Measurements from ENCODE around the gene ACVR2B.

- TF ChIP-seq EP300 (IDR thresholded peaks at IDR 0.05) (no peak), CTCF (IDR thresholded peaks at IDR 0.05) (no peak), POLR2A (IDR thresholded peaks at IDR 0.05) (no peak)
Observed at GRCh38 chr3:38446812-38447211, 6.9 kb upstream of the ACVR2B start.

All from stomach (tissue), 4 donors.